Stimulated activated effector memory CD8-positive, alpha-beta T cell treated with anti-CD3 and anti-CD28 coated beads, Interleukin-12 subunit alpha, Interleukin-12 subunit beta, amount 100 ng/mL, for 72 hours (primary cell): ENCODE results near the gene TAF5L.

Experiments used
- ATAC-seq: fragments of 150-1000 bp; cut with Tn5 transposase; 2 replicates; pipeline ENCODE4 v1.10.0; 2021
- DNase-seq, 2 donors: peaks; one replicate each; pipeline ENCODE4 v3.0.0; 2021 to 2022; ENCODE audit warnings: low spot score in 2 of 2
- H3K27ac Mint-ChIP-seq: one replicate; pipeline ENCODE4 v1.8.0; 2022; ENCODE audit warnings: mild to moderate bottlenecking, mixed read lengths
- H3K36me3 Mint-ChIP-seq: one replicate; pipeline ENCODE4 v1.8.0; 2022; ENCODE audit warnings: mild to moderate bottlenecking, mixed read lengths
- H3K4me1 Mint-ChIP-seq: one replicate; pipeline ENCODE4 v1.8.0; 2022; ENCODE audit warnings: mixed read lengths
- H3K4me3 Mint-ChIP-seq: one replicate; pipeline ENCODE4 v1.8.0; 2022; ENCODE audit warnings: mild to moderate bottlenecking, mixed read lengths
- H3K9me3 Mint-ChIP-seq: one replicate; pipeline ENCODE4 v1.8.0; 2022; ENCODE audit warnings: mixed read lengths

The TAF5L gene

GRCh38 chr1:229554886-229555621 lies 70.9 kb downstream of the TAF5L start:
- ATAC-seq: no peak
- no peaks in the 10 kb centered on the region for H3K9me3 Mint-ChIP-seq
- peaks cover 9% of the 10 kb centered on the region for H3K36me3 Mint-ChIP-seq
- no peak for DNase-seq
- H3K27ac Mint-ChIP-seq: peak overlapping the region; percentile 78
- no peak overlapping the region for H3K4me3 Mint-ChIP-seq
- H3K4me1 Mint-ChIP-seq: peaks cover 58% of the 10 kb centered on the region

- peaks cover 55% of the 10 kb centered on the region for H3K4me1 Mint-ChIP-seq
- H3K9me3 Mint-ChIP-seq: no peaks in the 10 kb centered on the region
- no peak for DNase-seq
- no peak overlapping the region for H3K4me3 Mint-ChIP-seq
- H3K27ac Mint-ChIP-seq: peak overlapping the region; percentile 58
- no peak for ATAC-seq
- H3K36me3 Mint-ChIP-seq: peaks cover 19% of the 10 kb centered on the region
These were observed 72.2 kb downstream of the TAF5L start for GRCh38 chr1:229553621-229554130.

- H3K36me3 Mint-ChIP-seq: peaks cover 29% of the 10 kb centered on the region
- DNase-seq (no peak), ATAC-seq (no peak)
- peak overlapping the region; percentile 18 for H3K27ac Mint-ChIP-seq
- no peak overlapping the region for H3K4me3 Mint-ChIP-seq
- H3K4me1 Mint-ChIP-seq: peaks cover 55% of the 10 kb centered on the region
- H3K9me3 Mint-ChIP-seq: no peaks in the 10 kb centered on the region
These were observed 73.2 kb downstream of the TAF5L start for GRCh38 chr1:229552732-229553131.

GRCh38 chr1:229550812-229551567 lies 74.9 kb downstream of the TAF5L start:
- Mint-ChIP-seq H3K27ac (peak overlapping the region; percentile 67), H3K4me3 (no peak overlapping the region), H3K36me3 (peaks cover 44% of the 10 kb centered on the region), H3K9me3 (no peaks in the 10 kb centered on the region), H3K4me1 (peaks cover 42% of the 10 kb centered on the region)
- no peak for ATAC-seq
- no peak for DNase-seq

GRCh38 chr1:229547542-229547941 lies 78.4 kb downstream of the TAF5L start:
- Mint-ChIP-seq H3K4me3 (no peak overlapping the region), H3K4me1 (peaks cover 19% of the 10 kb centered on the region), H3K36me3 (peaks cover 63% of the 10 kb centered on the region), H3K27ac (no peak overlapping the region), H3K9me3 (no peaks in the 10 kb centered on the region)
- DNase-seq: no peak
- no peak for ATAC-seq

GRCh38 chr1:229544587-229544986 lies 81.3 kb downstream of the TAF5L start:
- peaks cover 91% of the 10 kb centered on the region for H3K36me3 Mint-ChIP-seq
- H3K4me3 Mint-ChIP-seq: no peak overlapping the region
- ATAC-seq (no peak), DNase-seq (no peak)
- peaks cover 11% of the 10 kb centered on the region for H3K4me1 Mint-ChIP-seq
- H3K27ac Mint-ChIP-seq: no peak overlapping the region
- H3K9me3 Mint-ChIP-seq: no peaks in the 10 kb centered on the region
